ENCODE measurements around the gene SLC6A11. TPM values are rescaled to one million over a fixed set of nuclear protein-coding genes. Genes with fewer than 3 reads are reported as not detected.

Gene SLC6A11
- total RNA-seq, 1 experiment from 2014 or later, result not detected

DNA sequence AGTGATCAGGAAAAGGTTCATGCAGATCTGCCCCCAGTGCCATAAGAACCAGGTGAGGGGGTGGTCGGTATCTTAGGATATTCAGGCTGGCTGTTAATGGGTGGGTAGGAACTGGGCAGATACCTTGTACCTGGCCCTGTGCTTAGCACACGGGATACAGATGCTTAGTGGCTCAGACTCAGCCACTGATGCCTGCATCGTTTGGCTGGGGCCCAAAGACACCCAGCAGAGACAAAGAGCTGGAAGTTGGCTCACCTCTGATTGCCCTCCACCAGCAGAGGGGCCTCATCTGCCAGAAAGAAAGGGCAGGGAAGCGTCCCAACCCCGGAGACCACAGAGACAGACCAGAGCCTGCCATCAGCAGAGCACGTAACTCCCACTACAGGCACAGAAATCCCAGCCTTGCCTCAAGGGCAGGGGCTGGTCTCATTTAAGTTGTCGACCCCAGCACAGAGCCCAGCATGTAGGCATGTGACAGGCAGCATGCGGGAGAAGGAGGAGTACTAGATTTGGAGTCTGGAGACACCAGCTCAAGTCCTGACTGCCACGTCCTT, 112.5 kb downstream of the SLC6A11 start:
- DNase-seq (ENCODE audit: low spot score), result no peak
- intact Hi-C loops (cut with micrococcal nuclease; ENCODE audit: unreplicated experiment), result no loop called here
- Histone ChIP-seq H3K27ac (ENCODE audit: low read depth, low read length, poor library complexity, severe bottlenecking) (no peak overlapping the region), H3K9me3 (ENCODE audit: low read depth, low read length, poor library complexity, severe bottlenecking) (no peaks in the 10 kb centered on the region), H3K27me3 (replicated peaks; ENCODE audit: insufficient read depth, low read depth, low read length, poor library complexity) (peaks cover 8% of the 10 kb centered on the region), H3K4me1 (ENCODE audit: insufficient read depth, low read length, poor library complexity, severe bottlenecking) (no peaks in the 10 kb centered on the region), H3K4me3 (ENCODE audit: low read depth, low read length, poor library complexity, severe bottlenecking) (no peak overlapping the region), H3K36me3 (ENCODE audit: insufficient read depth, low read length, poor library complexity, severe bottlenecking) (no peaks in the 10 kb centered on the region)
- TF ChIP-seq, protein P1, sequence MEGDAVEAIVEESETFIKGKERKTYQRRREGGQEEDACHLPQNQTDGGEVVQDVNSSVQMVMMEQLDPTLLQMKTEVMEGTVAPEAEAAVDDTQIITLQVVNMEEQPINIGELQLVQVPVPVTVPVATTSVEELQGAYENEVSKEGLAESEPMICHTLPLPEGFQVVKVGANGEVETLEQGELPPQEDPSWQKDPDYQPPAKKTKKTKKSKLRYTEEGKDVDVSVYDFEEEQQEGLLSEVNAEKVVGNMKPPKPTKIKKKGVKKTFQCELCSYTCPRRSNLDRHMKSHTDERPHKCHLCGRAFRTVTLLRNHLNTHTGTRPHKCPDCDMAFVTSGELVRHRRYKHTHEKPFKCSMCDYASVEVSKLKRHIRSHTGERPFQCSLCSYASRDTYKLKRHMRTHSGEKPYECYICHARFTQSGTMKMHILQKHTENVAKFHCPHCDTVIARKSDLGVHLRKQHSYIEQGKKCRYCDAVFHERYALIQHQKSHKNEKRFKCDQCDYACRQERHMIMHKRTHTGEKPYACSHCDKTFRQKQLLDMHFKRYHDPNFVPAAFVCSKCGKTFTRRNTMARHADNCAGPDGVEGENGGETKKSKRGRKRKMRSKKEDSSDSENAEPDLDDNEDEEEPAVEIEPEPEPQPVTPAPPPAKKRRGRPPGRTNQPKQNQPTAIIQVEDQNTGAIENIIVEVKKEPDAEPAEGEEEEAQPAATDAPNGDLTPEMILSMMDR (conservative IDR thresholded peaks at IDR 0.05; ENCODE audit: low read depth, low read length), result no peak
- TF ChIP-seq EZH2 (IDR thresholded peaks at IDR 0.05; ENCODE audit: borderline replicate concordance, low read depth, low read length, poor library complexity, severe bottlenecking), result no peak
- BruUV-seq (replicated peaks), result no TSS peak
- POLR2A ChIA-PET (ENCODE audit: low non-redundant PET), result no interaction called here
- CTCF ChIA-PET, result no interaction called here

DNA sequence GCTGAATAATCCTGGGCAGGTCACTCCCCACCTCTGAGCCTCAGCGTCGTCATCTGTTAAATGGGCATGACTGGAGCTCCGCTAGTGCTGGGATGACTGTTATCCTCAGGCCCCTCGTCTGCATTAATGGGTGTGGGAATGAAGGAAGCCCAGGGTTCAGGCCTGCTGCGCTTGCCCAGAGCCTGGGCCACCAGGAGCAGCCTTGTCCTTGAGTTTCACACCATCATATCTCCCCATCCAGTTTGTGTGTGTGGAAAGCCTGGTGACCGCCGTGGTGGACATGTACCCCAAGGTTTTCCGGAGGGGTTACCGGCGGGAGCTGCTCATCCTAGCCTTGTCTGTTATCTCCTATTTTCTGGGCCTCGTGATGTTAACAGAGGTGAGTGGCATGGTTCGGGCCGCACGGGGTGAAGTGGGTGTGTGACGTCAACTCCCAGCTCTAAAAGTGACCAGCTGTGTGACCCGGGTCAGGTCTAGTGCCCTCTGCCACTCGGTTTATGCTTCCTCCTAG, 113.0 kb downstream of the SLC6A11 start:
- no TSS peak for BruUV-seq (replicated peaks)
- DNase-seq (ENCODE audit: low spot score), result no peak
- Histone ChIP-seq H3K4me1 (ENCODE audit: insufficient read depth, low read length, poor library complexity, severe bottlenecking) (no peaks in the 10 kb centered on the region), H3K27me3 (replicated peaks; ENCODE audit: insufficient read depth, low read depth, low read length, poor library complexity) (peaks cover 3% of the 10 kb centered on the region), H3K36me3 (ENCODE audit: insufficient read depth, low read length, poor library complexity, severe bottlenecking) (no peaks in the 10 kb centered on the region), H3K9me3 (ENCODE audit: low read depth, low read length, poor library complexity, severe bottlenecking) (no peaks in the 10 kb centered on the region), H3K27ac (ENCODE audit: low read depth, low read length, poor library complexity, severe bottlenecking) (no peak overlapping the region), H3K4me3 (ENCODE audit: low read depth, low read length, poor library complexity, severe bottlenecking) (no peak overlapping the region)
- POLR2A ChIA-PET (ENCODE audit: low non-redundant PET), result no interaction called here
- intact Hi-C loops (cut with micrococcal nuclease; ENCODE audit: unreplicated experiment), result no loop called here
- CTCF ChIA-PET, result no interaction called here
- TF ChIP-seq, protein P1 (conservative IDR thresholded peaks at IDR 0.05; ENCODE audit: low read depth, low read length), result no peak
- TF ChIP-seq EZH2 (IDR thresholded peaks at IDR 0.05; ENCODE audit: borderline replicate concordance, low read depth, low read length, poor library complexity, severe bottlenecking), result no peak

DNA sequence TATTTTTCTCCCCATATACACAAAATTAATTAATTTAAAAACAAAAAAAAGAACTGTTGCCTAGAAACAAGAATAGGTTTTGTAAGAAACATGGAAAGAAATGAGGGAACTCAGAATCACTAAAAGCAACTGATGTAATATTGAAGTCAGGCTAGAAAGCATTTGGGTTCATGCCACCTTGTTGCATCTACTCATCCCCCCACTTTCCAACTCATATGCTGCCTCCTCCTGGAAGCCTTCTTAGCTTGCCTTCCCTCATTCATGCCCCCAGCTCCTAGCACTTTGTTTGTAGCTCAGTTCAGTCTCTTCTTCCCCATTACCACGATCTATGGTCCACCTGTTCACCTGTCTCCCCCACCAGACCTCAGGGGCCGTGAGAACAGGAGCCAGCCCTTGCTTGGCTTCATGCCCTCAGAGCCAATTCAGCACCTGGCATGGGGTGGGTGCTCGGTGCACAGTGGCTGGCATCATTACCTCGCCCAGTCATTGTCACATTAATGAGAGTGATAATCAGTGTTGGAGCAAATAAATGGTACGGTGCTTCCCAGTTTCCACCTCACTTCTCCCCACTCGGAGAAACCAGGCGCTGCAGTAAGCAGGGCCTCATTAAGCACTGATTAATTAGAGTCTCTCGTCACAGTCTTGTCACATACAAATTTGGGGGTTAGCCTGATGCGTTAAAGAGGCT, 114.1 kb downstream of the SLC6A11 start:
- POLR2A ChIA-PET (ENCODE audit: low non-redundant PET), result no interaction called here
- Histone ChIP-seq H3K4me1 (ENCODE audit: insufficient read depth, low read length, poor library complexity, severe bottlenecking) (no peaks in the 10 kb centered on the region), H3K36me3 (ENCODE audit: insufficient read depth, low read length, poor library complexity, severe bottlenecking) (no peaks in the 10 kb centered on the region), H3K9me3 (ENCODE audit: low read depth, low read length, poor library complexity, severe bottlenecking) (no peaks in the 10 kb centered on the region), H3K27ac (ENCODE audit: low read depth, low read length, poor library complexity, severe bottlenecking) (no peak overlapping the region), H3K27me3 (replicated peaks; ENCODE audit: insufficient read depth, low read depth, low read length, poor library complexity) (no peaks in the 10 kb centered on the region), H3K4me3 (ENCODE audit: low read depth, low read length, poor library complexity, severe bottlenecking) (no peak overlapping the region)
- intact Hi-C loops (cut with micrococcal nuclease; ENCODE audit: unreplicated experiment), result no loop called here
- CTCF ChIA-PET, result no interaction called here
- no peak for DNase-seq (ENCODE audit: low spot score)
- TF ChIP-seq, protein P1 (conservative IDR thresholded peaks at IDR 0.05; ENCODE audit: low read depth, low read length), result no peak
- no peak for TF ChIP-seq EZH2 (IDR thresholded peaks at IDR 0.05; ENCODE audit: borderline replicate concordance, low read depth, low read length, poor library complexity, severe bottlenecking)
- BruUV-seq (replicated peaks), result no TSS peak
